ENCODE measurements around the gene ICE2.

ICE2 gene

DNA sequence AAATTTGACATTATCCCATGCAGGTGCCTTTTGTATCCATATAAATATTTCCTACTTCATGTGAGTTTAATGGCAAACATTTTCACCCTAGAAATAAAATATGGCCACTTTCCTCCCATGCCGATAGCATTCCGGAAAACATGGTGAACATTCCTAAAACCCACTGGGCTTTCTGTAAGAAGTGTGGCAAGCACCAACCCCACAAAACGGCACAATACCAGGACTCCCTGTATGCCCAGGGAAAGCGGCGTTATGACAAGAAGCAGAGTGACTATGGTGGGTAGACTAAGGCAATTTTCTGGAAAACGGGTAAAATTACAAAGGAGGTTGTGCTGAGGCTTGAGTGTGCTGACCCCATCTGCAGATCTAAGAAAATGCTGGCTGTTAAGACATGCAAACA lies 88.7 kb downstream of the ICE2 start:
- Histone ChIP-seq H3K79me2 (ENCODE audit: insufficient read depth, low read length) (peaks cover 6% of the 10 kb centered on the region; the same call in 1 of the 2 replicates), H3F3A (ENCODE audit: low read depth) (no peaks in the 10 kb centered on the region), H3K4me1 (ENCODE audit: insufficient read depth, low read length, poor library complexity, severe bottlenecking) (peaks cover 39% of the 10 kb centered on the region), H3K4me2 (ENCODE audit: low read depth, low read length, poor library complexity, severe bottlenecking) (no peak overlapping the region), H3K27me3 (ENCODE audit: insufficient read depth, low read length, poor library complexity, severe bottlenecking) (no peaks in the 10 kb centered on the region), H3K4me3 (ENCODE audit: low read length, poor library complexity, severe bottlenecking) (no peak overlapping the region), H3K36me3 (ENCODE audit: insufficient read depth, low read length) (no peaks in the 10 kb centered on the region), H3K9me2 (replicated peaks; ENCODE audit: low read depth, low read length) (no peaks in the 10 kb centered on the region), H3K9me3 (ENCODE audit: insufficient read depth, low read depth, low read length) (no peaks in the 10 kb centered on the region), H4K20me1 (ENCODE audit: insufficient read depth, low read length, poor library complexity, severe bottlenecking) (no peaks in the 10 kb centered on the region), H2AFZ (ENCODE audit: low read length) (no peak overlapping the region), H3K9ac (ENCODE audit: low read depth, low read length, poor library complexity, severe bottlenecking) (no peak overlapping the region)
- TF ChIP-seq EZH2phosphoT487 (IDR thresholded peaks at IDR 0.05; ENCODE audit: borderline replicate concordance) (no peak), CTCF (conservative IDR thresholded peaks at IDR 0.05; ENCODE audit: low read length) (no peak)

DNA sequence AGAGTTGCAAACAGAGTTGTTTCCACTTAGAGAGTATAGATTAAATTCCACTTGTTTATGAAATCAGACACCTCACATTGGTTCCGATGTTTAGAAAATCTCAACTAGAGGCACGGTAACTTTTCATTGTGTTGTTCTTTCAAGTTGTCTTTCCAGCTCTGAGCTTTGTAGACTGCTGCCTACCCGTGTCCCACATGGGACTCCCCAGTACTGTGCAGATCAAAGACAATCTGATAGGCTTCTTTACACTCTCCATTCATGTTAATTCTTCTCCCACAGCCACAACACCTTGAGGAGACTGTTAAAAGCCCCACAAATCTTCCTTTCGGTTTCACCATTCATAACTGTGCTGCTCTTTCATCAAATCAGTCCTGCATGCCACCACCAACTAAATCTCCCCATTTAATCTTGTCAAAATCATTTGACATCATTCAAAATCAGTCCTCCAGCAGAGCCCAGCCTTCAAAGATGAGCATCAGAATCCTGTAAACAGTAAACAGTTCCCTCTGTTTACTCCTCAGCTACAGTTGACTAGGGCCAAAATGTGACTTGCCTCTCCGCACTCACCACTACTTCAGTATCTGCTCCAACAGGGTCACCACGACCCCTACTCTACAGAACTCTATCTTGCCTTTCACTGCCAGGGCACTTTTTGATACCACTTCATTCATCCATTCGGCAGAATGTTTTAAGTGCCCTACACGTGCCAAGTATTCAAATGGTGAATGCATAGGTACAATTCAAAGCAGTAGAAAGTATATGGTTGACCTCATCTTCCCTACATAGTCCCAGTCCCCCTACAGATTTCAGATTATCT lies 89.5 kb downstream of the ICE2 start:
- Histone ChIP-seq H3K27me3 (ENCODE audit: insufficient read depth, low read length, poor library complexity, severe bottlenecking) (no peaks in the 10 kb centered on the region), H3K9ac (ENCODE audit: low read depth, low read length, poor library complexity, severe bottlenecking) (no peak overlapping the region), H2AFZ (ENCODE audit: low read length) (no peak overlapping the region), H3K9me3 (ENCODE audit: insufficient read depth, low read depth, low read length) (no peaks in the 10 kb centered on the region), H3K4me2 (ENCODE audit: low read depth, low read length, poor library complexity, severe bottlenecking) (peak overlapping the region; percentile 8), H3K9me2 (replicated peaks; ENCODE audit: low read depth, low read length) (no peaks in the 10 kb centered on the region), H3K36me3 (ENCODE audit: insufficient read depth, low read length) (no peaks in the 10 kb centered on the region), H3K79me2 (ENCODE audit: insufficient read depth, low read length) (peaks cover 6% of the 10 kb centered on the region; the same call in 1 of the 2 replicates), H4K20me1 (ENCODE audit: insufficient read depth, low read length, poor library complexity, severe bottlenecking) (no peaks in the 10 kb centered on the region), H3K4me1 (ENCODE audit: insufficient read depth, low read length, poor library complexity, severe bottlenecking) (peaks cover 39% of the 10 kb centered on the region), H3F3A (ENCODE audit: low read depth) (no peaks in the 10 kb centered on the region), H3K4me3 (ENCODE audit: low read length, poor library complexity, severe bottlenecking) (no peak overlapping the region)
- no peak for TF ChIP-seq CTCF (conservative IDR thresholded peaks at IDR 0.05; ENCODE audit: low read length)

GRCh38 chr15:60387321-60387720 lies 91.6 kb downstream of the ICE2 start:
- Histone ChIP-seq H3K4me3 (ENCODE audit: low read length, poor library complexity, severe bottlenecking) (no peak overlapping the region), H3K9ac (ENCODE audit: low read depth, low read length, poor library complexity, severe bottlenecking) (no peak overlapping the region), H3K27me3 (ENCODE audit: insufficient read depth, low read length, poor library complexity, severe bottlenecking) (no peaks in the 10 kb centered on the region), H3K9me3 (ENCODE audit: insufficient read depth, low read depth, low read length) (no peaks in the 10 kb centered on the region), H3K9me2 (replicated peaks; ENCODE audit: low read depth, low read length) (no peaks in the 10 kb centered on the region), H4K20me1 (ENCODE audit: insufficient read depth, low read length, poor library complexity, severe bottlenecking) (no peaks in the 10 kb centered on the region), H2AFZ (ENCODE audit: low read length) (no peak overlapping the region), H3K4me1 (ENCODE audit: insufficient read depth, low read length, poor library complexity, severe bottlenecking) (peaks cover 25% of the 10 kb centered on the region), H3K36me3 (ENCODE audit: insufficient read depth, low read length) (no peaks in the 10 kb centered on the region), H3F3A (ENCODE audit: low read depth) (no peaks in the 10 kb centered on the region), H3K79me2 (ENCODE audit: insufficient read depth, low read length) (peaks cover 6% of the 10 kb centered on the region; the same call in 1 of the 2 replicates), H3K4me2 (ENCODE audit: low read depth, low read length, poor library complexity, severe bottlenecking) (no peak overlapping the region)
- TF ChIP-seq EZH2phosphoT487 (IDR thresholded peaks at IDR 0.05; ENCODE audit: borderline replicate concordance) (no peak), CTCF (conservative IDR thresholded peaks at IDR 0.05; ENCODE audit: low read length) (no peak)

All from Loucy (cell line).